ENCODE results near the gene RNF220. TPM values are rescaled to one million over a fixed set of nuclear protein-coding genes. Genes with fewer than 3 reads are reported as not detected.
A peak's percentile ranks its signal among the peaks of the same experiment; 100 is the strongest.

Gene RNF220
- total RNA-seq, 6 donors from 2014 or later: 77.7 to 114 (median 91.1) TPM

- no peak overlapping the region for H3K27ac ChIP-seq
- no peaks in the 10 kb centered on the region for H3K9me3 ChIP-seq
- H3K4me1 ChIP-seq: peaks cover 0 to 13% (median 2%) of the 10 kb centered on the region in 4 donors
- no peaks in the 10 kb centered on the region for H3K27me3 ChIP-seq
- no peaks in the 10 kb centered on the region for H3K36me3 ChIP-seq
- TF ChIP-seq POLR2A (IDR thresholded peaks at IDR 0.05) (no peak), CTCF (IDR thresholded peaks at IDR 0.05) (no peak), POLR2AphosphoS5 (IDR thresholded peaks at IDR 0.05) (no peak), EP300 (IDR thresholded peaks at IDR 0.05) (no peak)
- no peak for DNase-seq
- no peak for ATAC-seq (ENCODE audit: low FRiP score in 2 of 2)
- WGBS, 2 donors: 67 to 100% methylated on average over 1 of the region's 1 CpG
- H3K4me3 ChIP-seq: no peak overlapping the region
Measured at GRCh38 chr1:44684525-44684924, 279.5 kb downstream of the RNF220 start.

GRCh38 chr1:44685218-44685617 is 280.2 kb downstream of the RNF220 start:
- Histone ChIP-seq H3K27me3 (no peaks in the 10 kb centered on the region), H3K4me3 (no peak overlapping the region), H3K9me3 (no peaks in the 10 kb centered on the region), H3K27ac (no peak overlapping the region), H3K4me1 (peaks cover 0 to 13% (median 3%) of the 10 kb centered on the region in 4 donors), H3K36me3 (no peaks in the 10 kb centered on the region)
- 90% methylated on average over 4 of the region's 4 CpGs for WGBS, 2 donors
- TF ChIP-seq CTCF (IDR thresholded peaks at IDR 0.05): no peak
- TF ChIP-seq EP300 (IDR thresholded peaks at IDR 0.05): no peak
- no peak for TF ChIP-seq POLR2AphosphoS5 (IDR thresholded peaks at IDR 0.05)
- TF ChIP-seq POLR2A (IDR thresholded peaks at IDR 0.05): no peak
- ATAC-seq (ENCODE audit: low FRiP score in 2 of 2) (no peak), DNase-seq (no peak)

- WGBS, 2 donors: 79 to 80% methylated on average over 8 of the region's 8 CpGs
- Histone ChIP-seq H3K36me3 (no peaks in the 10 kb centered on the region), H3K4me1 (peaks cover 0 to 13% (median 3%) of the 10 kb centered on the region in 4 donors), H3K27ac (no peak overlapping the region), H3K27me3 (no peaks in the 10 kb centered on the region), H3K9me3 (no peaks in the 10 kb centered on the region), H3K4me3 (no peak overlapping the region)
- no peak for ATAC-seq (ENCODE audit: low FRiP score in 2 of 2)
- no peak for TF ChIP-seq POLR2A (IDR thresholded peaks at IDR 0.05)
- TF ChIP-seq EP300 (IDR thresholded peaks at IDR 0.05): no peak
- no peak for TF ChIP-seq POLR2AphosphoS5 (IDR thresholded peaks at IDR 0.05)
- no peak for TF ChIP-seq CTCF (IDR thresholded peaks at IDR 0.05)
- no peak for DNase-seq
Measured at GRCh38 chr1:44685881-44686280, 280.8 kb downstream of the RNF220 start.

GRCh38 chr1:44688760-44689446 is 283.8 kb downstream of the RNF220 start:
- peaks cover 0 to 6% (median 3%) of the 10 kb centered on the region in 4 donors for H3K4me1 ChIP-seq
- H3K9me3 ChIP-seq: no peaks in the 10 kb centered on the region
- no peak overlapping the region for H3K4me3 ChIP-seq
- H3K36me3 ChIP-seq: no peaks in the 10 kb centered on the region
- DNase-seq (peak in 1 of 2 donors; percentile 69), ATAC-seq (ENCODE audit: low FRiP score in 2 of 2) (peak in 1 of 2 donors; percentile 28)
- H3K27ac ChIP-seq: peak overlapping the region in 2 of 4 donors; percentile 46 to 61
- H3K27me3 ChIP-seq: no peaks in the 10 kb centered on the region
- TF ChIP-seq CTCF (IDR thresholded peaks at IDR 0.05) (no peak), POLR2AphosphoS5 (IDR thresholded peaks at IDR 0.05) (no peak), EP300 (IDR thresholded peaks at IDR 0.05) (no peak), POLR2A (IDR thresholded peaks at IDR 0.05) (no peak)
- WGBS, 2 donors: 69 to 87% methylated on average over 12 of the region's 12 CpGs

- Histone ChIP-seq H3K4me1 (peaks cover 0 to 6% (median 3%) of the 10 kb centered on the region in 4 donors), H3K36me3 (no peaks in the 10 kb centered on the region)
Measured at GRCh38 chr1:44689447-44689765, 284.4 kb downstream of the RNF220 start.

More at GRCh38 chr1:44689447-44689765, 284.4 kb downstream of the RNF220 start:
- WGBS, 2 donors: 83 to 84% methylated on average over 3 of the region's 3 CpGs
- Histone ChIP-seq H3K4me3 (no peak overlapping the region), H3K9me3 (no peaks in the 10 kb centered on the region), H3K27ac (peak overlapping the region in 2 of 4 donors; percentile 46 to 61), H3K27me3 (no peaks in the 10 kb centered on the region)
- no peak for ATAC-seq (ENCODE audit: low FRiP score in 2 of 2)
- no peak for DNase-seq
- TF ChIP-seq POLR2AphosphoS5 (IDR thresholded peaks at IDR 0.05): no peak
